GM23338 (cell line): ENCODE results near the gene TRMT5.

Experiments used
- CTCF ChIP-seq, 2 experiments: fragments of 200-600 bp in 1 of 2; sonication (generic) in 1 of 2; conservative IDR thresholded peaks; 2 replicates each; pipeline versions ENCODE4 v1.5.1 to v1.6.1; 2016 to 2017; ENCODE audit warnings: antibody characterized with exemption in 2 of 2, low read depth in 2 of 2, mild to moderate bottlenecking in 2 of 2, moderate library complexity in 1 of 2
- EZH2 ChIP-seq: fragments of 200-600 bp; sonication (generic); IDR thresholded peaks from one replicate; pipeline ENCODE4 v1.8.0; 2017; ENCODE audit warnings: antibody characterized with exemption, mild to moderate bottlenecking, low read depth; ENCODE audit not compliant: unreplicated experiment
- EZH2phosphoT487 ChIP-seq: fragments of 200-600 bp; sonication (generic); IDR thresholded peaks from one replicate; pipeline ENCODE4 v1.8.1; 2018; ENCODE audit warnings: antibody characterized with exemption; ENCODE audit not compliant: unreplicated experiment
- POLR2AphosphoS5 ChIP-seq: IDR thresholded peaks from 2 replicates; pipeline ENCODE4 v1.6.1; 2016; ENCODE audit warnings: antibody characterized with exemption, low read depth
- REST ChIP-seq: IDR thresholded peaks from one replicate; pipeline ENCODE4 v1.6.1; 2018; ENCODE audit warnings: antibody characterized with exemption; ENCODE audit not compliant: unreplicated experiment

- no peak for TF ChIP-seq CTCF (conservative IDR thresholded peaks at IDR 0.05; ENCODE audit: low read depth in 2 of 2)
- TF ChIP-seq POLR2AphosphoS5: no peak
- TF ChIP-seq EZH2: no peak
- TF ChIP-seq REST: no peak
- no peak for TF ChIP-seq EZH2phosphoT487
These were observed 17.7 kb upstream of the TRMT5 start for GRCh38 chr14:60998617-60999016.
